Cerebellar nuclear complex (tissue), 1 donor: Measurements from ENCODE around the gene GTF3C1.

ENCODE experiments used
- DNase-seq, 2 experiments: peaks; one replicate each; lab custom pipeline; 2025; lab: John Stamatoyannopoulos, UW

Gene GTF3C1

GRCh38 chr16:27566417-27566816, 16.7 kb upstream of the GTF3C1 start:
- no peak for DNase-seq

- no peak for DNase-seq
Measured at GRCh38 chr16:27564224-27564623, 14.5 kb upstream of the GTF3C1 start.

- no peak for DNase-seq
Measured at GRCh38 chr16:27561216-27561615, 11.5 kb upstream of the GTF3C1 start.

GRCh38 chr16:27558932-27559331, 9.2 kb upstream of the GTF3C1 start:
- DNase-seq, result no peak

GRCh38 chr16:27558434-27558833, 8.7 kb upstream of the GTF3C1 start:
- no peak for DNase-seq

GRCh38 chr16:27556471-27556870, 6.8 kb upstream of the GTF3C1 start:
- DNase-seq, result no peak

- DNase-seq, result no peak
Measured at GRCh38 chr16:27551036-27551435, 1.3 kb upstream of the GTF3C1 start.

GRCh38 chr16:27550582-27550920, 838 bp upstream of the GTF3C1 start:
- no peak for DNase-seq

- no peak for DNase-seq
Measured at GRCh38 chr16:27549464-27549745, 308 bp downstream of the GTF3C1 start.

- no peak for DNase-seq
Measured at GRCh38 chr16:27547851-27548250, 1.9 kb downstream of the GTF3C1 start.

- DNase-seq, result no peak
Measured at GRCh38 chr16:27547134-27547533, 2.6 kb downstream of the GTF3C1 start.

- no peak for DNase-seq
Measured at GRCh38 chr16:27544671-27545070, 5.0 kb downstream of the GTF3C1 start.

GRCh38 chr16:27543801-27544200, 5.9 kb downstream of the GTF3C1 start:
- no peak for DNase-seq

- no peak for DNase-seq
Measured at GRCh38 chr16:27539636-27540035, 10.1 kb downstream of the GTF3C1 start.

GRCh38 chr16:27539120-27539519, 10.6 kb downstream of the GTF3C1 start:
- DNase-seq, result no peak

- no peak for DNase-seq
Measured at GRCh38 chr16:27538528-27538927, 11.2 kb downstream of the GTF3C1 start.

- no peak for DNase-seq
Measured at GRCh38 chr16:27534256-27534655, 15.5 kb downstream of the GTF3C1 start.

GRCh38 chr16:27531826-27532800, 17.6 kb downstream of the GTF3C1 start:
- DNase-seq, result no peak

GRCh38 chr16:27531186-27531585, 18.5 kb downstream of the GTF3C1 start:
- no peak for DNase-seq

GRCh38 chr16:27529962-27530361, 19.8 kb downstream of the GTF3C1 start:
- no peak for DNase-seq

- DNase-seq, result no peak
Measured at GRCh38 chr16:27528294-27528693, 21.4 kb downstream of the GTF3C1 start.

- no peak for DNase-seq
Measured at GRCh38 chr16:27526180-27526579, 23.5 kb downstream of the GTF3C1 start.

GRCh38 chr16:27522173-27522707, 27.5 kb downstream of the GTF3C1 start:
- DNase-seq, result no peak
